SK-N-MC (cell line): ENCODE measurements around the gene KHNYN.

ENCODE experiments used
- EZH2 ChIP-seq: fragments of 200-600 bp; sonication (generic); IDR thresholded peaks from one replicate; pipeline ENCODE4 v1.6.1; 2017; ENCODE audit warnings: antibody characterized with exemption
- FOXP2 ChIP-seq: optimal IDR thresholded peaks from 2 replicates; pipeline ENCODE3; 2011; ENCODE audit warnings: mild to moderate bottlenecking, moderate library complexity; ENCODE audit not compliant: insufficient read depth; ENCODE audit errors: extremely low read length, control extremely low read depth
- POLR2AphosphoS5 ChIP-seq: IDR thresholded peaks from 2 replicates; pipeline ENCODE4 v1.6.1; 2012; ENCODE audit warnings: mild to moderate bottlenecking, low read depth, low read length, borderline replicate concordance

DNA sequence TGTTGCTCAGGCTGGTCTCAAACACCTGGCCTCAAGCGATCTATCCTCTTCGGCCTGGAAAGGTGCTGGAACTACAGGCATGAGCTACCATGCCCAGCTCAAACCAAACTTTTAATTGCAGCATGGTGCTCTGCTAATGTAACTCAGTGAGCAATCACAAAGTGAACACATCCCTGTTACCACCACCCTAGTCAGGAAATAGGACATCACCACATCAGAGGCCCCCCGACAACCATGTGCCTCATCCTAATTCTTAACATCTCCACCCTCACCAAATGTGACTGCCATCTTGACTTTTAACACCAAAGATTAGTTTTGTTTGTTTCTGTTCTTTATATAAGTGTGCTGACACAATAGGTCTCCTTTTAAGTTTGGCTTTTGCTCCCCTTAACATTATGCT lies 35.6 kb downstream of the KHNYN start:
- TF ChIP-seq POLR2AphosphoS5 (no peak), EZH2 (no peak), FOXP2 (no peak)
